HUES64 (cell line): Measurements from ENCODE around the gene PLCB1.

Experiments
- H3K27ac ChIP-seq: 2 replicates; pipeline ENCODE4 v1.7.0; 2013; ENCODE audit warnings: low read depth, low read length, inconsistent platforms
- H3K27me3 ChIP-seq: 2 replicates; pipeline ENCODE4 v1.6.1; 2013; ENCODE audit warnings: mild to moderate bottlenecking, low read length; ENCODE audit not compliant: insufficient read depth
- H3K36me3 ChIP-seq: 2 replicates; pipeline ENCODE4 v1.6.1; 2013; ENCODE audit warnings: mild to moderate bottlenecking, low read length; ENCODE audit not compliant: insufficient read depth
- H3K4me1 ChIP-seq: 2 replicates; pipeline ENCODE4 v1.6.1; 2013; ENCODE audit warnings: mild to moderate bottlenecking, low read length, moderate library complexity; ENCODE audit not compliant: insufficient read depth
- H3K4me3 ChIP-seq: 2 replicates; pipeline ENCODE4 v1.5.1; 2013; ENCODE audit warnings: mild to moderate bottlenecking, low read length, moderate library complexity
- H3K9ac ChIP-seq: 2 replicates; pipeline ENCODE4 v1.6.1; 2013; ENCODE audit warnings: mild to moderate bottlenecking, low read depth, low read length
- H3K9me3 ChIP-seq: 2 replicates; pipeline ENCODE4 v1.6.1; 2013; ENCODE audit warnings: low read depth, low read length; ENCODE audit not compliant: insufficient read depth
- WGBS: fragments of 150-250, 120-280 bp; methylation state at CpG from one replicate; pipeline ENCODE4 v1.1.7; 2013; ENCODE audit warnings: missing lambda C conversion rate; 5-methylcytosine and 5-hydroxymethylcytosine counted together

Gene PLCB1

DNA sequence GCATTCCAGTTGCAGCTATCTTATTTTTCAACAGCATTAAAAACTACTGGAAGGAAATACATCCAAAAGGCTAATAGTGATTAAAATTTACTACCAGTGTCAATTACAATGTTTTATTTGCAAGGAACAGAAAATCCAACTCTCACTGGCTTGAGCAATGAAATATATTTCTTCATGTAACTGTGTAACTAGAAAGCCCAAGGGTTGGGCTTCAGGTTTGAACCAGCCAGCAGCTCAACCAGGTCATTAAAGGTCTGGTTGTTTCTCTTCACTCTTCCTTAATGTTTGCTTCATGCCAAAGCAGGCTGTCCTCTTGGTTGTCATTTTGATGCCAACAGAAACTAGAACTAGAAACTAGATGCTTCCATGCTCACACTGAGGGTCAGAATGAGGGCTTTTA lies 437.7 kb downstream of the PLCB1 start:
- Histone ChIP-seq H3K9ac (no peak overlapping the region), H3K27ac (no peak overlapping the region), H3K4me3 (no peak overlapping the region), H3K9me3 (no peaks in the 10 kb centered on the region), H3K4me1 (no peaks in the 10 kb centered on the region), H3K36me3 (no peaks in the 10 kb centered on the region), H3K27me3 (no peaks in the 10 kb centered on the region)

DNA sequence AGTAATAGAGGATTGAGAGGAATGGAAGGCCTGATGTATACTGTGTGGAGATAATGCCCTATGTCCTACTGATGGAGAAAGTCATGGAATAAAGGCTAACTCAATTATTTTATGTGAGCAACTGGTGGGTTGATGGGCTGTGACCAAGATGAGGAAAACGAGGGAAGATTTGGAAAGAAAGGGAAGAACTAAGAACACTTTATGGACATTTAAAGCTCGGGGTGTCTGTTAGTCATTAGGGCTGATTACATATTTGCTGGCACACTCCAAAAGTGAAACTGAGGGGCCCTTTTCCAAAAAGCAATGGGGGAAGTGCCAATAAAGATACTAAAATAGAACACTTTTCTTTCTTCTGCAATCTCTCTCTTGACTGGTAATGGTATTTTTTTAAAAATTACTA lies 439.5 kb downstream of the PLCB1 start:
- Histone ChIP-seq H3K9ac (no peak overlapping the region), H3K4me3 (no peak overlapping the region), H3K4me1 (peaks cover 9% of the 10 kb centered on the region; the same call in 1 of the 2 replicates), H3K27me3 (no peaks in the 10 kb centered on the region), H3K27ac (no peak overlapping the region), H3K36me3 (no peaks in the 10 kb centered on the region), H3K9me3 (no peaks in the 10 kb centered on the region)
- 94% methylated on average over 2 of the region's 2 CpGs for WGBS

DNA sequence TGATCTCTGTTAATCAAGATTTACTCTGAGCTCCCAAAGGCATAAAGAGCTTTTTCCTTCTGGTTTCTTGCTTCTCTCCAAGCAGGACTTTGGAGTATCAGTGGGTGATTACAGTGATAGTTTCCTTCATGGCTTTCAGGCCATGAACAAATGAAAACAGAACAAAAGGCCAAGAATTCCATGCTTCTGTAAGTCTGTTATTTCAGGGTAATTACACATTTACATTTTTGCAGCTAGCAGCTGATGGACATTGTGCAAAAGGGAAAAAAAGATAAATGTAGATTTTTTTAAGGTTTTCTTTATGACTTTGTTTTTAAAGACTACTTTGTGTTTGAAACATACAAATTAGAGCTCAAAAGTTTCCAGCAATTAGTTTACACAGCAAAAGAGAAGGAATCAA lies 441.6 kb downstream of the PLCB1 start:
- no peak overlapping the region for H3K27ac ChIP-seq
- no peaks in the 10 kb centered on the region for H3K9me3 ChIP-seq
- H3K4me1 ChIP-seq: peaks cover 9% of the 10 kb centered on the region; the same call in 1 of the 2 replicates
- no peak overlapping the region for H3K4me3 ChIP-seq
- H3K27me3 ChIP-seq: no peaks in the 10 kb centered on the region
- no peaks in the 10 kb centered on the region for H3K36me3 ChIP-seq
- no peak overlapping the region for H3K9ac ChIP-seq

DNA sequence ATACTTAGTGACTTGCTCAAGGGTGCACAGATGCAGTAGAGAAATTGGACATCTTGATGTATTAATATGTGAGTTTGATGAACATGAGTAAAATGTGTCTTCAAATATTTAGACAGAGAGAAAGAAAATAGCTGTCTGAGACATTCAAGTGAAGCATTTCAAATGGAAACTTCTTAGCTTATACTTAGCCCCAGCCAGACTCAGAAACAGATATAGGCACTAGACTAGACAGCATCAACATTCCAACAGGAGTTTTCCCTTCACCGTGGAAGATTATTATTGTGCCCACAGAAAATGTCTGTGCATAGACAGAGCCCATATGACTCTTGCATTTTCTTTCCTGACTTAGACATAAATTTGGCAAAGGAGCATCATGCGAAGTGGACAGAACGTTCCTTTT lies 443.0 kb downstream of the PLCB1 start:
- Histone ChIP-seq H3K4me1 (peaks cover 9% of the 10 kb centered on the region; the same call in 1 of the 2 replicates), H3K27ac (no peak overlapping the region), H3K27me3 (no peaks in the 10 kb centered on the region), H3K4me3 (no peak overlapping the region), H3K9ac (no peak overlapping the region), H3K36me3 (no peaks in the 10 kb centered on the region), H3K9me3 (no peaks in the 10 kb centered on the region)
- WGBS: 96% methylated on average over 3 of the region's 3 CpGs

DNA sequence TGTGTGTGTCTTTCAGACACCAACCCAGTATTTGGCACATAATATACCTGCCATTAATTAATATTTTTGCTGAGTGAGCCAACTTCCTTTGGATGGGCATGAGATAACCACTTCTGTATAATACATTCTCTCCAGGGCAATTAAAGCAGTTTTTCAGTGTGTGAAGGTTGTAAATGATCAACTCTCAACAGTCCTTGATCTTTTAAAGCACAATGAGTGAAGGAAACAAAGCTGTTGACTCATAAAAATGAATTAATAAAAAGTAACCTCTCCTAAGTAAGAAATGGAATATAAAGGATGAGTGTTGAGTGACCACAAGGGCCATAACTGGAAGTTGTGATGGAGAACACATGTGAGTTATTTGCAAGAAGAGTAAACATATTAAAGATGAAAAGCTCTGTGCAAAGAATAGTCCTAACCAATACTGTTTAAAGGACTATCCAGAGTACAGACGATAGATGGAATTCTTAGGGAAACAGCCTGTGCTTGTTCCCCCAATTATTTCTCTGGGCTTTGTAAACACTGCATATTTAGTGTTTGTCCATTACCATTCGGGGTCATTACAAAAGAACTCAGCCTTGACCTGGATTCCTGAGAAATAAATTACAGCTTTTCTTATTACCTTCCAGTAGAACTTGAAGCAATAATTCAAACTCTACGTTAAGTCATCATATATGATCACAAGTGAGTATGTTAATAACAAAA lies 446.2 kb downstream of the PLCB1 start:
- WGBS: 89% methylated on average over 2 of the region's 3 CpGs

DNA sequence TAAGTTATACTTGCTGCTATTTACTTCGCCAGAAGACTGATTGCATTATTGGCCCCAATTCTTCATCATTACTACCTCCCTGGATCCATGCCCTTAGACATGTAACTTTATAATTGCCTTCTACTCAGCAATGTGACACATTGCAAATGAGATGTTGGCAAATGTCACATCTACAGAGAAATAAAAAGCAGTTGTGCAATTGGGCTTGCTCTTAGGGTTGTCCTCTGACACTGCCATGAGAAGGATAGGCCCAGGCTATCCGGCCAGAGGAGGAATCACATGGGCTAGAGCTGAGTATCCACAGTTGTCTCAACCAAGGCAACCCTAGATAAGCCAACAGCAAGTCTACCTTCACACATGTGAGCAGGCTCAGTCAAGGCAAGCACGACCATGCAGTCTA lies 447.0 kb downstream of the PLCB1 start:
- H3K27me3 ChIP-seq: no peaks in the 10 kb centered on the region
- WGBS: 91% methylated on average over 3 of the region's 3 CpGs

More for the DNA sequence above, 446.2 kb downstream of the PLCB1 start:
- H3K9me3 ChIP-seq: no peaks in the 10 kb centered on the region
- H3K4me1 ChIP-seq: peaks cover 11% of the 10 kb centered on the region
- H3K4me3 ChIP-seq: no peak overlapping the region
- H3K9ac ChIP-seq: no peak overlapping the region
- no peaks in the 10 kb centered on the region for H3K36me3 ChIP-seq
- H3K27me3 ChIP-seq: no peaks in the 10 kb centered on the region
- H3K27ac ChIP-seq: no peak overlapping the region

DNA sequence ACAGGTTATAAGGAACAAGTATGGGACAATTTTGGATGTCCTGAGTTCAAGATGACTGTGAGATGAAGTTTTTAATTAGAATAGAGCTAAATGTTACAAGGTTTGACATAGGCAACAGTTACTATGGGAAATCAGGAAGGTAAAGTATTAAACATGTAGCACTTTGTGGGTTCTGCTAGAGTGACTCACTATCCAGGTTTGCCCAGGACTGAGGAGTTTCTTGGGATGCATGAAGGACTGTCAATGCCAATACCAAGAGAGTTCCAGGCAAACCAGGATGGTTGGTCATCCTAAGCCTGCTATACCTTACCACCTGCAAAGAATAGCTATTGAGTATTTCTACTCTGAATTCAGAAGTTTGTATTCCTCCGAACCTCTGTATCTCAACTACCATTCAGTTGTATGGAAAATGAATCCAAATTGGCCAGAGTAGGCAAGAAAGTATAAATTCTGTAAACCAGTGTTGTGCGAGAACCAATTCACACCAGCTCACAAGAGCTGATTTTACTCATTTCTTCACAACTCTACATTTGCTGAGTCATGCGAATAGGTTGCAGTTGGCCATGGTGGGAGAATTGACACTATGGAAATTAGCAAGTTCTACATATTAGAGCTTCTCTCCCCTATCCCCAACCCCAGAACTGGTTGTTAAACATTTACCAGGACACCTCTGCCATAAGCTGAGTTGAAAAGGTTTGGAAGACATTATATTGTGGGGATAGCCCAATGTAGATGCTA lies 449.5 kb downstream of the PLCB1 start:
- no peaks in the 10 kb centered on the region for H3K27me3 ChIP-seq
- H3K9me3 ChIP-seq: no peaks in the 10 kb centered on the region
- WGBS: 100% methylated on average over 3 of the region's 3 CpGs
- H3K4me3 ChIP-seq: no peak overlapping the region
- no peak overlapping the region for H3K27ac ChIP-seq
- no peaks in the 10 kb centered on the region for H3K36me3 ChIP-seq
- H3K9ac ChIP-seq: no peak overlapping the region
- peaks cover 10% of the 10 kb centered on the region for H3K4me1 ChIP-seq

More for the DNA sequence above, 447.0 kb downstream of the PLCB1 start:
- Histone ChIP-seq H3K4me1 (peaks cover 18% of the 10 kb centered on the region), H3K27ac (no peak overlapping the region), H3K4me3 (no peak overlapping the region), H3K9me3 (no peaks in the 10 kb centered on the region), H3K36me3 (no peaks in the 10 kb centered on the region), H3K9ac (no peak overlapping the region)

DNA sequence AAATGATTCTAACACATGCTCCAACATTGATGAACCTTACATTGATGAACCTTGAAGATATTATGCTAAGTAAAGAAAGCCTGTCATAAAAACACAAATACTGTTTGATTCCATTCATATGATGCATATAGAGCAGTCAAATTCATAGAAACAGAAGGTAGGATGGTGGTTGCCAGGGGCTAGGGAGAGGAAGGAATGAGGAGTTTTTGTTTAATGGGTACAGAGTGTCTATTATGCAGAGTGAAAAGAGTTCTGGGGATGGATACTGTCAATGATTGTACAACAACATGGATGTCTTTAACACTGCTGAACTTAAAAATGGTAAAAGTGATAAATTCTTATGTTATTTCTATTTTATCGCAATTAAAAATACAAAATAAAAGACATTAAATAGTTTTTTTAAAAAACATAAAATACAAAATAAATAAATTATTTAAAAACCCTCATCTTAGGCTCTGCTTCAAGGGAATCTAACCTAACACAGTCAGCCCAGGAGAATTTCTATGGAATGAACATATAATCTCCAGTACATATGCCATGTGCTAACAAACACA lies 451.0 kb downstream of the PLCB1 start:
- no peak overlapping the region for H3K4me3 ChIP-seq
- H3K9ac ChIP-seq: no peak overlapping the region
- H3K27ac ChIP-seq: no peak overlapping the region
- no peaks in the 10 kb centered on the region for H3K27me3 ChIP-seq
- no peaks in the 10 kb centered on the region for H3K9me3 ChIP-seq
- H3K36me3 ChIP-seq: no peaks in the 10 kb centered on the region
- WGBS: no CpG with 5 or more reads among the region's 1 CpG
- peaks cover 10% of the 10 kb centered on the region for H3K4me1 ChIP-seq

DNA sequence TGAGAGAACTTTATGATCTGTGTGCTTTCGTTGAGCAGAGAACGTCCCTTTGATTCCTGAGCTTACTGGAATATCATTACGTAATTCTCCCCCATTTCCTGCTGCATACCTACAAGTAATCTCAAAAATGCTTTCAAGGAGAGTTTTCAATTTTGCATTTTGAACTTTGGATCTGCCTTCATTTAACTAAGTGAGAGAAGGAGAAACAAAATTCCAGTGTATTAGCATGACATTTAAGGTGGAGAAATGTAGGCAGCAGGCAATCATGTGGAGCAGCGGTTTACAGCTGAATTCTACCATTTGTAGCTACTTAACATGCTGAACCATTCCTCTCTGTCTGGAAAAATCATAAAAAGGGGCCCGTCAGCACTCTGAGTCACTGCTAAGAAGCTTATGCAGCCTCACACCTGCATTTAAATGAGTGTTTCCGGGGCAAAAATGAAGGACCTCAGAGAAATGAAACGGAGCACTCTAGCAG lies 451.5 kb downstream of the PLCB1 start:
- Histone ChIP-seq H3K27ac (no peak overlapping the region), H3K27me3 (no peaks in the 10 kb centered on the region), H3K4me3 (no peak overlapping the region), H3K9me3 (no peaks in the 10 kb centered on the region), H3K4me1 (peaks cover 10% of the 10 kb centered on the region), H3K36me3 (no peaks in the 10 kb centered on the region), H3K9ac (no peak overlapping the region)
- WGBS: 82% methylated on average over 7 of the region's 7 CpGs

DNA sequence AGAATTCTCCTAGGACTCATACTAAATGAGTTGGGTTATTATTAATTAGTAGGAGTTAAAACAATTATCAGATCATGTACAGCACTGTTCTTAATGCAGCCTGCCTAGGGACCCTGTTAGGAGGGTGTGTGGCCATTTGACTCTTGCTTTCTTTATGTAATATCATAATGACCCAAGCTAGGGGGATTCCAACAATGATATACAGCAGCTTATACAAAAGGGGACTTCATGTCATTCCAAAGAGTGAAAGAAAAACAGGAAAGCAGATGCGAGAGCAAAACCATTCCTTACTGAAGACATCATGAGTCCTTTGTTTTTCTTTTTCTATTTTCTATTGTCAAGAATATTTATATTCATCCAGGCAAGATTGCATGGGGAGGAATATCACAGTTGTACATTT lies 455.2 kb downstream of the PLCB1 start:
- Histone ChIP-seq H3K4me1 (peaks cover 10% of the 10 kb centered on the region), H3K27me3 (no peaks in the 10 kb centered on the region), H3K9ac (no peak overlapping the region), H3K27ac (no peak overlapping the region), H3K4me3 (no peak overlapping the region), H3K36me3 (no peaks in the 10 kb centered on the region), H3K9me3 (no peaks in the 10 kb centered on the region)
- WGBS: 100% methylated on average over 1 of the region's 1 CpG

DNA sequence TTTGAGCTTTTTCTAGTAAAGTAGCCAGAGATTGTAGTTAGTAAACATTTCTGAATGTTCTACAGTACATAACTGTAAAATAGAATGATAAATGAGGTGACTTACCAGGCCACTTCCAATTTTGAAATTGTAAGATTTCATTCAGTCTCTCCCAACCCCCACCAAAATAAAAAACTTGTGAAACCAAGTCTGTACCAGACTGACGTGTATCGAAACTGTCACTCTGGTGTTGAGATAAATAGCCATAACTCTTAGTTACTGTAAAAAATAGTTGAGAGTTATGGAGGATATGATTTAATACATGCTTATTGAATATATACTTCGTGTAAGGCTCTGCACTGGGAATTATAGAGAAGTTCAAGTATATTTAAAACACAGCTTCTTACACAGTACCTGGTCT lies 455.7 kb downstream of the PLCB1 start:
- Histone ChIP-seq H3K36me3 (no peaks in the 10 kb centered on the region), H3K9ac (no peak overlapping the region)
- WGBS: 100% methylated on average over 2 of the region's 3 CpGs

More for the DNA sequence above, 455.7 kb downstream of the PLCB1 start:
- Histone ChIP-seq H3K4me3 (no peak overlapping the region), H3K27ac (no peak overlapping the region), H3K4me1 (peaks cover 10% of the 10 kb centered on the region), H3K27me3 (no peaks in the 10 kb centered on the region), H3K9me3 (no peaks in the 10 kb centered on the region)
